ENCODE data around the gene NME9.

NME9 gene

DNA sequence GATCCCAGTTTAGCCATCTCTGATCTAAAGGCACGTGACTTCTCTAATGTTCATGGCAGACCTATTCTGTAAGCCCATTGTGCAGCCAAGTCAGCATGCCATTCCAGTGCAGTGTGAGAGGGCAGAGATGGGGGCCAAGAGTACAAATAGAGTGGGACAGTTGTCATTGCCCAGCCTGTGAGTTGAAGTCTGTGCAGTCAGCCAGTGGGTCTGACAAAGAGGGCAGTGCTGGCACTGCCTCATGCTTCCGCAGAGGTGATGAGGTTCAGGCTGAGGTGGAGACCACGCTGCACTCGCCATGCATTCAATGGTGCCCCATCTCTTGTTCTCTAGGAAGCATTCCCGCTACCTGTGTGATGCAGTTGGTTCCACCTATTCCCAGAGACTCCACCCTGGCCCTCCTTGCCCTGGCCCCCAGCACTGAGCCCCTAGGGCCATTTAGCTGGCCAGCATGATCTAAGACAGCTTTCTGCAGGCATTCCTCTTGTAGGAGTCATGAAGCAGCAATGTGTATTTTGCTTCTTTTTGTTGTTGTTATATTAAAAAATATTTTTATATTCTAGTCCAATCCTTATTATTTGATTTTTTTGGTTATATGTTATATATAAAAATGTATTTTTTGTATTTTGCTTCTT is 22.4 kb upstream of the NME9 start:
- Mint-ChIP-seq H3K4me3 (no peak overlapping the region), H3K27me3 (peaks cover 33% of the 10 kb centered on the region), H3K9me3 (peaks cover 2% of the 10 kb centered on the region), H3K27ac (no peak overlapping the region), H3K4me1 (ENCODE audit: low read depth) (peaks cover 6% of the 10 kb centered on the region), H3K36me3 (ENCODE audit: low read depth) (peaks cover 1% of the 10 kb centered on the region)
- no peak for DNase-seq

DNA sequence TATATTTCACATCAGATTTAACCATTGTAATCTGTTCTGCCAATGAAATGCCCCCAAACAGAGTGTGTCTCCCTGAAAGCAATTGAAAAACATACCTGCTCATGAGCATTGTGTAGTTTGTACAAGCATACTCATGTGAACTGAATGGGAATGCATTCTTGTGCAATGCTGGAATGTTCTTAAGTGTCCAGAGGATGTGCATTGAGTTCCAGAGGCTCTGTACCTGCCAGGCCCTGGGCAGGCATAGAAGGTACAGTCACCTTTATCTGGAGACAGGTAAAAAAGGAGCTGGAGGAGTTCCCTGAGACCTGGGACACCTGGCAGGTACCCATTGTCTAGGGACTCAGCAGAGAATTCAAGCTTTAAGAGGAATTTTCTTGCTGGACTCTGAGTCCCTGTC is 21.5 kb upstream of the NME9 start:
- Mint-ChIP-seq H3K27ac (no peak overlapping the region), H3K4me3 (no peak overlapping the region), H3K36me3 (ENCODE audit: low read depth) (peaks cover 1% of the 10 kb centered on the region), H3K9me3 (peaks cover 2% of the 10 kb centered on the region), H3K4me1 (ENCODE audit: low read depth) (peaks cover 6% of the 10 kb centered on the region), H3K27me3 (peaks cover 42% of the 10 kb centered on the region)
- no peak for DNase-seq

GRCh38 chr3:138349926-138350665 is 20.4 kb upstream of the NME9 start:
- H3K4me1 Mint-ChIP-seq (ENCODE audit: low read depth): peaks cover 6% of the 10 kb centered on the region
- no peak for DNase-seq
- H3K9me3 Mint-ChIP-seq: peaks cover 2% of the 10 kb centered on the region
- H3K27ac Mint-ChIP-seq: no peak overlapping the region
- peaks cover 1% of the 10 kb centered on the region for H3K36me3 Mint-ChIP-seq (ENCODE audit: low read depth)
- H3K27me3 Mint-ChIP-seq: peaks cover 51% of the 10 kb centered on the region
- no peak overlapping the region for H3K4me3 Mint-ChIP-seq

DNA sequence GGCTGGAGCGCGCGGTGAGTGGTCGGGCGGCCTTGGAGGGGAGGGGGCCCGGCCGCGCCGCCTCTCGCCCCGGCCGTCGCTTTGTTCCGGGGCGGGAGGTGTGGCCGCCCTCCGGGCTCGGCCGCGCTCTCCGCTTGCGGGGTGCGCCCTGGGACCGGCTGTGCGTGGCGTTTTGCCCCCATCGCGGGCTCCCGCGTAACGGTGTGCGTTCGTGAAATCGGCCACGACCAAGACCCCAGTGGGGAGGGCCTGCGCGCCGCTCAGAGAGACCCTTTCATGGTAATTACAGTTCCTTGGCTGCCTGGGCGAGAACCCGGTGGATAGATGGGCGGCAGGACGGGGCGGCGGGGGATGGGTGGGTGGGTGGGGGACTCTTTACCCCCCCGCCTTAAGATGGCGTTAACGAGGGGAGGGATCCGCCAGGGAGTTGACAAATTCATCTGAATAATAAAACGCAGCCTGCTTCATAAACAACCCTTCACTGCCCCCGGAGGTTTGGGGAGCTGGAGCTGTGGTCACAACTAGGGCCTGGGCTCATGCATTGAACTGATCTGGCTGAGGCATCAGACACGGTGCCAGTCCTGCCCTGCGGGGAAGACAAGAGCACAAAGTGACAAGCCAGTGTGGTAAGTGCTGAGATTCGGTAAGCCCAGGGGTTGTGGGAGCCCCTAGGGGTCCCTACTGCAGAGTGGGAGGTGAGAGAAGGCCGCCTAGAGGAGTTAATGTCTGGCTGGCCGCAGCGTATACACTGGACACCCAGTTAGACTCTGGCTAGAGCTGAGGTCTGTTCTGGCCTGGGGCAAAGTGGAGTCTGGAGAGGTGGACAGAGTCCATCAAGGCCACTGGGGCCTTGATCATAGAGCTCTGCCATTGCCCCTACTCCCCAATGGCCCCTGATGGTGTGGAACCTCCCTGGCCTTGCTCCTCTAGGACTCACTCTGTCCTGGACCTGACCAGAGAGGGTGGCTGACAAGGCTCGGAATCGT is 19.4 kb upstream of the NME9 start:
- H3K4me1 Mint-ChIP-seq (ENCODE audit: low read depth): peaks cover 6% of the 10 kb centered on the region
- peaks cover 52% of the 10 kb centered on the region for H3K27me3 Mint-ChIP-seq
- peaks cover 2% of the 10 kb centered on the region for H3K9me3 Mint-ChIP-seq
- no peak overlapping the region for H3K27ac Mint-ChIP-seq
- peak overlapping the region; percentile 63 for H3K4me3 Mint-ChIP-seq
- peaks cover 1% of the 10 kb centered on the region for H3K36me3 Mint-ChIP-seq (ENCODE audit: low read depth)
- DNase-seq: no peak

DNA sequence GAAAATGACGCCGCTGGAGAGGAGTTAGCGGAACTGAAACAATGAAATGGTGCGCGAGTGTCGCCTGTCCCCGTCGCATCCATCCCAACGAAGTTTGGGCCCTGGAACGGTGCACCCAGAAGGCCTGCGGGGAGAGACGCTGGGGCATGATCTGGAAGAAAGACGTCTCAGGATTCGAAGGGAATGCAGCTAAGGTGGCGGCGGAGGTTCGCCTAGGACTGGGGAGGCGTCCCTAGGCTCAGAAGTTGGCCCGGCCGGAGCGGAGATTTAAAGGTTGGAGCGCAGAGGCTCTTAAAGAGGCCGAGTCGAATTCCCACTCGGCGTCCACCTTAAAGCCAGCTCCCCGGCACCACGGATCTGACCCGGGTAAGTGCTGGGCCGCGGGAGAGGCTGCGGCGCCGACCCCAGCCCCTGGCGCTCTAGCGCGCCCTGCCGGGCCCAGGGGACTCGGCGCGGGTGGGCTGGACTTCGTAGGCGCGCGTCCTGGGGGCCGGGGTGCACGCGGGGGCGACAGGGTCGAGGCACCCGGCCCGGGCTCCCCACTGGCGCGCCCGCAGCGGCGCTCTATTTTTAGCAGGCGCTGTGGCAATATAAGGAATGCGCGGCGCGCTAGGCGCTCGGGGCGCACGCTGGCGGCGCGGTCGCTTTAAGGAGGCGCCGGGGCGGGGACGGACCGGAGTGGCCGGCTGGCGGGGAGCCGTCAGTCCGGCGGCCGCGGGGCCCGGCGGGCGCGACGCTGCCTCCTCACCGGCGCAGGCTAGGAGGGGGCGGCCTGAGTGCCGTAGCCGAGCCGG is 18.5 kb upstream of the NME9 start, which contains the start of gene MRAS:
TSS of gene MRAS (plus strand) at position 620 of the 794 bp plus-strand sequence. CDS start 24,305 bp downstream, outside the sequence.
- peak; percentile 54 for DNase-seq
- Mint-ChIP-seq H3K36me3 (ENCODE audit: low read depth) (peaks cover 1% of the 10 kb centered on the region), H3K27ac (peak within 1 kb of the TSS; percentile 22), H3K4me3 (peak within 1 kb of the TSS; percentile 86), H3K4me1 (ENCODE audit: low read depth) (peaks cover 6% of the 10 kb centered on the region), H3K27me3 (peaks cover 52% of the 10 kb centered on the region), H3K9me3 (peaks cover 2% of the 10 kb centered on the region)

DNA sequence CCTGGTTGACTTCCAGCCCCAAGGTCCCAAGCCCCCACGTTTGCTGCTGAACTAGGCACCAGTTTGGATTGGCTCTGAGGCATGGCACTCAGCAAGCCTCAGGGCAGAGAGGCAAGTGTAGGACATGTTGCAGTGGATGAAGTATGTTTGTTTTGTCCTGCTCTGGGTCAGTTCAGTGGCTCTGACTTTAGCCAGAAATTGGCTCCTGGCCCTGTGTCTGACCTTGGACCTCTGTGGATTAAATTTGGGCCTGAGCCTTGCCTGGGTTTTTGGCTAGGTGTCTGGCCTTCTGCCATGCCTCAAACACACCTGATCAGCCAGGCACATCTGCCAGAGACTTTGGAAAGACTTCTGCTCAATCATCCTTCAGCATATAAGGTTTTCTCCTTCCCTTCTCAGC is 15.1 kb upstream of the NME9 start:
- peaks cover 40% of the 10 kb centered on the region for H3K27me3 Mint-ChIP-seq
- H3K4me3 Mint-ChIP-seq: no peak overlapping the region
- no peak for DNase-seq
- H3K36me3 Mint-ChIP-seq (ENCODE audit: low read depth): peaks cover 1% of the 10 kb centered on the region
- no peak overlapping the region for H3K27ac Mint-ChIP-seq
- H3K9me3 Mint-ChIP-seq: peaks cover 2% of the 10 kb centered on the region
- H3K4me1 Mint-ChIP-seq (ENCODE audit: low read depth): peaks cover 6% of the 10 kb centered on the region

- Mint-ChIP-seq H3K36me3 (ENCODE audit: low read depth) (no peaks in the 10 kb centered on the region), H3K4me3 (no peak overlapping the region), H3K4me1 (ENCODE audit: low read depth) (no peaks in the 10 kb centered on the region), H3K9me3 (no peaks in the 10 kb centered on the region), H3K27ac (no peak overlapping the region), H3K27me3 (peaks cover 5% of the 10 kb centered on the region)
- DNase-seq: no peak
Observed at GRCh38 chr3:138340511-138340910, 10.9 kb upstream of the NME9 start.

- Mint-ChIP-seq H3K4me3 (no peak overlapping the region), H3K36me3 (ENCODE audit: low read depth) (no peaks in the 10 kb centered on the region), H3K27me3 (no peaks in the 10 kb centered on the region), H3K27ac (no peak overlapping the region), H3K4me1 (ENCODE audit: low read depth) (no peaks in the 10 kb centered on the region), H3K9me3 (no peaks in the 10 kb centered on the region)
- no peak for DNase-seq
Observed at GRCh38 chr3:138338811-138339210, 9.2 kb upstream of the NME9 start.

- no peaks in the 10 kb centered on the region for H3K9me3 Mint-ChIP-seq
- H3K36me3 Mint-ChIP-seq (ENCODE audit: low read depth): no peaks in the 10 kb centered on the region
- H3K27ac Mint-ChIP-seq: no peak overlapping the region
- no peaks in the 10 kb centered on the region for H3K27me3 Mint-ChIP-seq
- DNase-seq: no peak
- H3K4me3 Mint-ChIP-seq: no peak overlapping the region
- no peaks in the 10 kb centered on the region for H3K4me1 Mint-ChIP-seq (ENCODE audit: low read depth)
Observed at GRCh38 chr3:138338244-138338643, 8.6 kb upstream of the NME9 start.

DNA sequence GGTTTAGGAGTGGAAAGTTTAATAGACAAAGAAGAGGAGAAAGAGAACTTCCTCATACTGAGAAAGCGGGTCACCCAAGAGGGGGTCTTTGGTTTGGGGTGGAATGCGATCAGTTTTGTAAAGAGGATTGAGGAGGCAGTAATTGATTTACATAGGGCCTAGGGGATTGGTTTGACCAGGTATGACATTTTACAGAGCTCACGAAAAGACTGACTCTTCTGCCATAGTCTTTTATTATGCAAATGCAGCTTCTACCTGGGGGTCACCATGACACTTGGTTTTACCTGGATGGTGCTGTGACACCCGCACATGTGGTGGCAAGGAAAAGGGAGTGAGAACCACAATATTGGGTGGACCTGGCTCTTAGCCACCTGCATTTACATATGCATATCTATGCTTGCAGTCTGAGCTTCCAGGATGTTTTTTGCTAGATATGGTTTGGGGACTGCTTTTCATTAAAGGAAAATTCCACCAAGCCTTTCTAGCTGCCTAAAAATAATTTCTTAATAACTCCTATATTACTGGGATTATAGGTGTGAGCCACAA is 6.9 kb upstream of the NME9 start:
- Mint-ChIP-seq H3K36me3 (ENCODE audit: low read depth) (no peaks in the 10 kb centered on the region), H3K9me3 (no peaks in the 10 kb centered on the region), H3K4me1 (ENCODE audit: low read depth) (peaks cover 4% of the 10 kb centered on the region), H3K4me3 (no peak overlapping the region), H3K27me3 (no peaks in the 10 kb centered on the region), H3K27ac (no peak overlapping the region)
- no peak for DNase-seq

- Mint-ChIP-seq H3K27me3 (no peaks in the 10 kb centered on the region), H3K9me3 (no peaks in the 10 kb centered on the region), H3K27ac (no peak overlapping the region), H3K4me1 (ENCODE audit: low read depth) (peaks cover 14% of the 10 kb centered on the region), H3K36me3 (ENCODE audit: low read depth) (no peaks in the 10 kb centered on the region), H3K4me3 (no peak overlapping the region)
- no peak for DNase-seq
Observed at GRCh38 chr3:138334608-138335007, 5.0 kb upstream of the NME9 start.

GRCh38 chr3:138332472-138333073 is 2.9 kb upstream of the NME9 start:
- DNase-seq: no peak
- Mint-ChIP-seq H3K27ac (no peak overlapping the region), H3K4me3 (no peak overlapping the region), H3K36me3 (ENCODE audit: low read depth) (no peaks in the 10 kb centered on the region), H3K27me3 (no peaks in the 10 kb centered on the region), H3K9me3 (no peaks in the 10 kb centered on the region), H3K4me1 (ENCODE audit: low read depth) (peaks cover 32% of the 10 kb centered on the region)

DNA sequence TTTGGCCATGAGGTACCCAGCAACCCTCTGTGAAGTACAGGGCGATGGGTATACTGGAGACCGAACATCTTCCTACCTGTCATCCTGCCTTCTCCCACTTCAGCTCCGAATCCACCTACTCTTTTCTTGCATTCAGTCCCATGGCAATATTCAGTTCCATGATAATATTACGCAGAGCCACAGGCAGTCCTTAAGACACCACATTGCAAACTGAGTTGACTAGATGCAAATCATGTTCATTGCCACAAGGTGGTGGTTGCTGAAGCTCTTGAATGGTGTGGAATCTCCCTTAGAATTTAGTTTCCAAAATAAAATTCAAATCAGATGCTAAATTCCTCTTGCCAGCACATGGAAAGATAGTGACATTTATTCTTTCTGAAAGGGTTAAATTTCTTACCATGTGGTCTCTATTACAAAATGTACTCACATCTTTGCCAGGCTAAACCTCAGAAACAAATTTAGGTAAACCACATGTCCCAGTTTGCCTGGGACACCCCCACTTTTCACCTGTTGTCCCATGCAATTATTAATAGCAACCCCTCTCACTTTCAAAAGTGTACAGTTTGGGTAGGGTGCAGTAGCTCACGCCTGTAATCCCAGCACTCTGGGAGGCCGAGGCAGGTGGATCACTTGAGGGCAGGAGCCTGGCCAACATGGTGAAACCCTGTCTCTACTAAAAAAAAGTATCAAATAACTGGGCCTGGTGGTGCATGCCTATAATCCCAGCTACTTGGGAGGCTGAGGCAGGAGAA is 1.7 kb upstream of the NME9 start:
- Mint-ChIP-seq H3K27ac (no peak overlapping the region), H3K36me3 (ENCODE audit: low read depth) (no peaks in the 10 kb centered on the region), H3K4me3 (no peak overlapping the region), H3K27me3 (no peaks in the 10 kb centered on the region), H3K4me1 (ENCODE audit: low read depth) (peaks cover 32% of the 10 kb centered on the region), H3K9me3 (no peaks in the 10 kb centered on the region)
- no peak for DNase-seq
